ENCODE results near the gene DYNLT1.
A peak's percentile ranks its signal among the peaks of the same experiment; 100 is the strongest.
"Not testable (repeated sequence)": the region's sequence is repeated elsewhere in the genome, so short reads cannot be mapped to it uniquely, and the experiment has no call there.

The DYNLT1 gene

GRCh38 chr6:158662954-158663624 is 18.5 kb upstream of the DYNLT1 start:
- DNase-seq: peak; percentile 51

GRCh38 chr6:158662607-158662953 is 18.0 kb upstream of the DYNLT1 start:
- no peak for DNase-seq

- no peak for DNase-seq
These were observed 16.7 kb upstream of the DYNLT1 start for GRCh38 chr6:158661156-158661685.

DNA sequence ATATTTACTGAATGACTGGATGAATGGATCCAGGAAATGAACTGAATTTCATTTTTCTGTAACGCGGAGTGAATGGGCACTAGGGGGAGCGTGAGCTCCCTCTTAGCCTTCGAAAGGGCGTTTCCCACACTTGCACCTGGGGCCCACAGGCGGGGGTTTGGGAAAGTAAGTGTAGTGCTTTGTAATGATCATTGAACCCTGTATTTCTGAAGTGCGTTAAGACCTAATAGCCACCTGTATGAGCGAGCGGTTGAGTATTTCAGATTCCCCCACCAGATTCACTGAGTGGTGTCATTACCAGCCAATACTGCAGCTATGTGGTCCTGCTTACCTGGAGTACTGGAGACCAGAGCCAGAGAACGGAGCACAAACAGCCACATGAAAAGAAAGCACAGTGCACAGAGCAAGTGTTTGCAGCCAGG is 15.8 kb upstream of the DYNLT1 start:
- DNase-seq: no peak

DNA sequence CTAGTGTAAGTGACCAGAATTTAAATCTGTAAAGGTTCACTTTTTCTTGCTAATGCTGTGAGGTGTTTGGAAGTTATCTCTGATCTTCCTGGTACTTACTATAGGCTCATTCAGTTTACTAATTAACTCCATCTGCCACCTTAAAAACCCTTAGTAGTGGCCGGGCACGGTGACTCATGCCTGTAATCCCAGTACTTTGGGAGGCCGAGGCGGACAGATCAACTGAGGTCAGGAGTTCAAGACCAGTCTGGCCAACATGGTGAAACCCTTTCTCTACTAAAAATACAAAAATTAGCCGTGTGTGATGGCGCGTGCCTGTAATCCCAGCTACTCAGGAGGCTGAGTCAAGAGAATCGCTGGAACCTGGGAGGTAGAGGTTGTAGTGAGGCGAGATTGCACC is 12.4 kb upstream of the DYNLT1 start:
- DNase-seq: not testable (repeated sequence)

DNA sequence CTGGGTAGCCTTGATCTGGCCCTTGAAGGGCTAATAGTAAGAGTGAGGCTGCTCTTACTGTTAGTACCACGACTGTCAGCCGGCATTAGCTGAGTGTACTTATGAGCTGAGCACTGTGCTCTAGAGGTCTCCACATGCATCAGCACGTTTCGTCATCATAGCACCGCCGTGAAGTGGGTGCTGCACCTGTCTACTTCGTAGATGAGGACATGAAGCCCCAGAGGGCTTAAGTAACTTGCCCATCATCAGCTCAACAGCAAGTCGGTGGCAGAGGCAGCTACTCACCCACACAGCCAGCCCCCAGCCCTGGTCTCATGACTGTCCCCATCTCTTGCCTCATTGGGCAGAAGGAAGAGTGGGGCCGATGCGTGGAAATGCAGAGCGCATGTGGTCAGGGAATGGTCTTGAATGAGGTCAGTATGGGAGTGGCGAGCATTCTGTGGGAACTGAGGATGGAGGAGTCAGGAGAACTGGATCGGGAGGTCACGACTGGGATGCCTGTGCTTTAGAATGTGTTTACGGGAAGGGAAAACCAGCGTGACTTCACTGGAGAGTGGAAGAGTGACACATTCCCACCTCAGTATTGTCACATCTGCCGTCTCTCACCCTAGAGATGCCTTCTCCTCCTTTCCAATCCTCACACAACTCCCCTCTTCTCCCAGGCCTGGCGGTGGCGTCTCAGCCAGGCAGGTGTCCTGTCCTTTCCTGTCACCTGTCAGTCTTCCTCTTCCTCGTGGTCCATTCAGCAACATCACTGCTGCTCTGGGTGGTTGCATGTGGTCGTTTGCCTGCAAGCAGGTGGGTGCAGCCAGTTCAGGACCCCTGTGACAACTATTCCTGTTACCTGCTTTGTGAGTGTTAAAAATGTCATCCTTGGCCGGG is 11.3 kb upstream of the DYNLT1 start:
- no peak for DNase-seq

DNA sequence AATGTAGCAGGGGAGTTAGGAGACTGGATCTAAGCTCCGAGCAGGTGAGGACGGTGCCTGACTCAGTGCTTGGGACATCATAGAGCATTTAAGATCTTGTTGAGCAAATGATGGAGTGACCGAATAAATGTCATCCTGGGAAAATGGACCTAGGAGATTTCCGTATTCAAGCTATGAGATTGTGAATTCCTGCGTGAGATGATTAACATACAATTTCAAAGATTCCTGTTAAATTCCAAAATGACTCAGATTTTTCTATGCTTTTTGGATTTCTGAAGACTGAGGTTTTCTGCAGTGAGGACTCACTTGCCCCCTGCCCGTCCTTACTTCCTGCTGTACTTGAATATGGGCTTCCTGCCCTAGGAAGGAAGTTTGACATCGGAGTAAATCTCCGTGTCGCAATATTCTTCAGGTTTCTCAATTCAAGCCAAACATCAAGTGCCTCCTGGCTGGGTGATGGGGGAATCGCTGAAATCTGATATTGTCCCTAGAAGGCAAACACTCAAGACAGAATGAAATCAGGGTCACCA is 10.5 kb upstream of the DYNLT1 start:
- no peak for DNase-seq

GRCh38 chr6:158654498-158654897 is 10.0 kb upstream of the DYNLT1 start:
- peak; percentile 71 for DNase-seq

DNA sequence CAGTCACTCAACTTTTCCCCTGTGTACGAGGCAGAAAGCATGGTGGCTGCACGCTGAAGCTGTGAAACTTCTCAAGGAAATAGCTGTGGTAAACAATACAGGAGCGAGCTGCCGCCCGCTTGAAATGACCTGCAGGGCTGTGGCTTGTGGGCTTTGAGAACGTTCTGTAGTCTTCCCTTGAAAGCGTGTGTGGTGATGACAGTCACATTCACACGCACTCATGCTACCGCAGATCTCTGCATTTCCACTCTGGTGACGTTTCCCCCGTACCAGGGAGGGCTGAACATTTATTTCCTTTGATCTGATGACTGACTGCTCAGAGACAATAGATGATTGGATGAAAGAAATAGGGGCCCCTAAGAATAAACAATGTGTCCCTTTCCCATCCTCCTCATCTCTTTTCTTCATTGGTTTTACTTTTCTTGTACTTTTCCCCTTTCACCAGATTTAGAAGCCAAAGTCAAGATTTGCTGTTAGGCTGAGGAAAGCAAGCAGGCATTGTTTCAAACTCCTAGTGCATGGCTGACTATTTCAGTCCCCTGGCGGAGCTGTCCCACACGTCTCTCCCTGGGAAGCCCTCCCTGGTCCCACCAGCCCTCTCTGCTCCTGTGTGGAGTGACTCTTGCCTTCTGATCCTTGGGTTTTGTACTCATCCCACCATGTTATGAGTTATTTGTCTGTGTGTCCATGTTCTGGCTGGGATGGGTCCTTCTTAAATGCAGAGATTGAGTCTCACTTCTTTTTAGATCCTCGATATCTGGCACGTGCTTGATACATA is 9.2 kb upstream of the DYNLT1 start:
- no peak for DNase-seq

DNA sequence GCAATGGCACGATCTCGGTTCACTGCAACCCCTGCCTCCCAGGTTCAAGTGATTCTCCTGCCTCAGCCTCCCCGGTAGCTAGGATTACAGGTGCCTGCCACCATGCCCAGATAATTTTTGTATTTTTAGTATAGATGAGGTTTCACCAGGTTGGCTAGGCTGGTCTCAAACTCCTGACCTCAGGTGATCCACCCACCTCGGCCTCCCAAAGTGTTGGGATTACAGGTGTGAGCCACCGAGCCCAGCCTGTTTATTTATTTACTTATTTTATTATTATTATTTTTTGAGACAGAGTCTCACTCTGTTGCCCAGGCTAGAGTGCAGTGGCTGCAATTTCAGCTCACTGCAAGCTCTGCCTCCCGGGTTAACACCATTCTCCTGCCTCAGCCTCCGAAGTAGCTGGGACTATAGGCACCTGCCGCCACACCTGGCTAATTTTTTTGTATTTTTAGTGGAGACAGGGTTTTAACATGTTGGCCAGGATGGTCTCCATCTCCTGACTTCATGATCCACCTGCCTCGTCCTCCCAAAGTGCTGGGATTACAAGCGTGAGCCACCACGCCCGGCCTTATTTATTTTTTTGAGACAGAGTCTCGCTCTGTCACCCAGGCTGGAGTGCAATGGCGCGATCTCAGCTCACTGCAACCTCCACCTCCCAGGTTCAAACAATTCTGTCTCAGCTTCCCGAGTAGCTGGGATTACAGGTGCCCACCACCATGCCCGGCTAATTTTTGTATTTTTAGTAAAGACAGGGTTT is 7.6 kb upstream of the DYNLT1 start:
- DNase-seq: not testable (repeated sequence)

GRCh38 chr6:158649289-158650143 is 5.0 kb upstream of the DYNLT1 start, which contains the start of gene SYTL3:
SYTL3 (plus strand) TSS chr6:158650054; CDS start chr6:158663269, 13,215 bp downstream.
- DNase-seq: no peak

- no peak for DNase-seq
These were observed 4.2 kb upstream of the DYNLT1 start for GRCh38 chr6:158648682-158649131.

DNA sequence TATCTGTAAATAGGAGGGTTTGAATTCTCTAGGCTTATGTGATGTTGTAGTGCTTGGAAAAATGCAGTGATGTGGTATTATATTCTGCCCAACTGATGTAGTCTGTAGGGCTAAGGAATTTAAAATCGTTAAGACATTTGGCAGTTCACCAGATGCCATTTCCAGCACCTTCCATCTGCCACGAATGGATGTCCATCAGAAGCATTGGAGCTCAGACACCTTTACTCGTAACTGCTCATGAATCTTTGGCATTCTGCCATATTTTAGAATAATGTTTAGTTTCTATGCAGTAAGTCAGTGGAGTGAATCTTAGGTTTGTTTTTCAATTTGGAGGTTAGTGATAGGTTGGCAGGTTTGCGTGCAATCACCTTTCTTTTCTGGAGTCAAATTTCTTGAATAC is 3.0 kb upstream of the DYNLT1 start:
- DNase-seq: no peak

- no peak for DNase-seq
These were observed 1.7 kb upstream of the DYNLT1 start for GRCh38 chr6:158646023-158646910.

DNA sequence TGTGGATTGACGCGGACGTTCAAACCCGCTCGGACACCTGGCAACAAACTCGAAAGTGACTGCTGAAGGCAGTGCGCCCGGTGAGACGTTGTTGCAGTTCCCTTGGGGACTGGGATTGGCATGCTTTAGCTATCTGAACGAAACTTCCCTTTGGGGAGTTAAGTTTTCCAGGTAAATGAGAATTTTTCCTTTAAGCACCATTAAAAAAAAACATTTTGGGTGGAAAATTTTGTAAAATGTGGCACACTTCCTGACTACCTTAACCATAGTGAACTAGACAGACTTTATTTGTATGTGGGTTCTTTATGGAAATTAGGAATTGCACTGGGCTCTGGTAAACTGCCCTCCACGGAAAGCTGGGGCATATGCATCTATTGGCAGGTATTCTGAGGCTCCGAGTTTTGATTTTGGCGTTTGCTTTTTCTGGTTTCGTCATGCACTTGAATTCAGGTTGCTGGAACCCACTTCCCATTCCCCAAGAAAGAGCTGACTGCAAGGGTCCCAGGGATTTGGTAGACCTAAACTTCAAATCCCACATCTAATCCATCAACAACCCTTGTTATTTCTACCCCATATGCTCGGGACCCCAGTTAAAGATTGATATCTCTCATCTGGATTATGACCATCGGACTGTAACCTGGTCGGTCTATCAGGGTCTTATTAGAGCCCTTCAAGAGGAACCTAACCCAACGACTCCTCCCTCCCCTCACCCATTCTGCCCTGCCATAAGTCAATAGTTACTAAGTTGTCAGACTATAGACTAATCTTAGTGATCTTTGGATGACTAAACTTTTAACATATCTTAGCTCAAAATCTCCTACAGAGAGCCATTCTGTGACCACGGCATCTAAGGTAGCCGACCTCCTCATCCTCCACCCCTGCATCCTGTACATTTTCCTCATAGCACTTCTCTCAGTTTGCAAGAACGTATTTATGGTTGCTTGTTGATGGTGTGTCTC is 800 bp upstream of the DYNLT1 start:
- DNase-seq: no peak

- no peak for DNase-seq
These were observed 710 bp downstream of the DYNLT1 start for GRCh38 chr6:158643836-158644230.

GRCh38 chr6:158642097-158642601 is 2.4 kb downstream of the DYNLT1 start:
- no peak for DNase-seq

GRCh38 chr6:158640519-158640918 is 4.0 kb downstream of the DYNLT1 start:
- DNase-seq: no peak
